Activated T-cell treated with anti-CD3 and anti-CD28 coated beads, Interleukin-2, amount 50 U/mL, for 4 hours (primary cell): ENCODE data around the gene ROPN1L. TPM values are rescaled to one million over a fixed set of nuclear protein-coding genes. Genes with fewer than 3 reads are reported as not detected.
"Not testable (repeated sequence)": the region's sequence is repeated elsewhere in the genome, so short reads cannot be mapped to it uniquely, and the experiment has no call there.

Experiments used
- ATAC-seq, 2 donors: fragments of 200-7000 bp; cut with Tn5 transposase; one replicate each; pipeline ENCODE4 v1.10.0; 2021
- DNase-seq: peaks from one replicate; pipeline ENCODE4 v3.0.0-alpha.2; 2020
- H3K27me3 Mint-ChIP-seq: one replicate; pipeline ENCODE4 v1.8.0; 2021; ENCODE audit warnings: low read depth, mixed read lengths
- H3K36me3 Mint-ChIP-seq: one replicate; pipeline ENCODE4 v1.8.0; 2022; ENCODE audit warnings: mixed read lengths; ENCODE audit not compliant: insufficient read depth
- H3K4me1 Mint-ChIP-seq: one replicate; pipeline ENCODE4 v1.8.0; 2021; ENCODE audit warnings: low read depth, mixed read lengths
- H3K4me3 Mint-ChIP-seq: one replicate; pipeline ENCODE4 v1.8.0; 2021; ENCODE audit warnings: mild to moderate bottlenecking, moderate library complexity, mixed read lengths
- H3K9me3 Mint-ChIP-seq: one replicate; pipeline ENCODE4 v1.8.0; 2021; ENCODE audit warnings: mixed read lengths
- total RNA-seq, 3 donors: library from RNA; stranded (reverse); gene quantifications; one replicate each; pipeline ENCODE4 v1.2.1, GENCODE V29; 2021

Gene ROPN1L
- total RNA-seq, result under 1 TPM in 1 of 3 donors, not detected in 2; 0.18 TPM

GRCh38 chr5:10441083-10441991 lies at the start of gene ROPN1L:
Gene ROPN1L (plus strand): TSS chr5:10441879. CDS start chr5:10442168, 289 bp downstream.
- peaks cover 33% of the 10 kb centered on the region for H3K4me1 Mint-ChIP-seq
- no peaks in the 10 kb centered on the region for H3K27me3 Mint-ChIP-seq
- peak; percentile 97 to 98 for ATAC-seq

GRCh38 chr5:10392567-10393328 lies 48.9 kb upstream of the ROPN1L start:
- H3K36me3 Mint-ChIP-seq, result peaks cover 40% of the 10 kb centered on the region
- not testable (repeated sequence) for ATAC-seq, H3K9me3 Mint-ChIP-seq, DNase-seq, H3K27me3 Mint-ChIP-seq, H3K4me3 Mint-ChIP-seq, H3K4me1 Mint-ChIP-seq

More at GRCh38 chr5:10441083-10441991, at the start of gene ROPN1L:
- Mint-ChIP-seq H3K9me3 (no peaks in the 10 kb centered on the region), H3K4me3 (peak within 1 kb of the TSS; percentile 83), H3K36me3 (no peaks in the 10 kb centered on the region)
- peak; percentile 73 for DNase-seq

- ATAC-seq (no peak), DNase-seq (no peak)
- Mint-ChIP-seq H3K4me1 (peaks cover 2% of the 10 kb centered on the region), H3K9me3 (no peaks in the 10 kb centered on the region), H3K4me3 (no peak overlapping the region), H3K36me3 (peaks cover 44% of the 10 kb centered on the region), H3K27me3 (no peaks in the 10 kb centered on the region)
Observed at GRCh38 chr5:10393491-10393890, 48.2 kb upstream of the ROPN1L start.

GRCh38 chr5:10396552-10396951 lies 45.1 kb upstream of the ROPN1L start:
- no peaks in the 10 kb centered on the region for H3K27me3 Mint-ChIP-seq
- H3K4me3 Mint-ChIP-seq, result no peak overlapping the region
- H3K9me3 Mint-ChIP-seq, result no peaks in the 10 kb centered on the region
- DNase-seq, result no peak
- H3K4me1 Mint-ChIP-seq, result peaks cover 6% of the 10 kb centered on the region
- no peak for ATAC-seq
- peaks cover 50% of the 10 kb centered on the region for H3K36me3 Mint-ChIP-seq

GRCh38 chr5:10399839-10400238 lies 41.8 kb upstream of the ROPN1L start:
- peaks cover 54% of the 10 kb centered on the region for H3K36me3 Mint-ChIP-seq
- no peaks in the 10 kb centered on the region for H3K27me3 Mint-ChIP-seq
- no peaks in the 10 kb centered on the region for H3K9me3 Mint-ChIP-seq
- DNase-seq, result no peak
- no peak for ATAC-seq
- no peak overlapping the region for H3K4me3 Mint-ChIP-seq
- H3K4me1 Mint-ChIP-seq, result peaks cover 6% of the 10 kb centered on the region

- Mint-ChIP-seq H3K9me3 (no peaks in the 10 kb centered on the region), H3K36me3 (peaks cover 50% of the 10 kb centered on the region), H3K4me3 (no peak overlapping the region), H3K27me3 (no peaks in the 10 kb centered on the region), H3K4me1 (peaks cover 6% of the 10 kb centered on the region)
- DNase-seq (no peak), ATAC-seq (no peak)
Observed at GRCh38 chr5:10400411-10400810, 41.3 kb upstream of the ROPN1L start.

GRCh38 chr5:10400831-10401230 lies 40.8 kb upstream of the ROPN1L start:
- H3K36me3 Mint-ChIP-seq, result peaks cover 48% of the 10 kb centered on the region
- H3K9me3 Mint-ChIP-seq, result no peaks in the 10 kb centered on the region
- H3K27me3 Mint-ChIP-seq, result no peaks in the 10 kb centered on the region
- no peak for DNase-seq
- no peak for ATAC-seq
- H3K4me3 Mint-ChIP-seq, result no peak overlapping the region
- H3K4me1 Mint-ChIP-seq, result peaks cover 6% of the 10 kb centered on the region

- ATAC-seq, result no peak
- Mint-ChIP-seq H3K27me3 (no peaks in the 10 kb centered on the region), H3K4me1 (peaks cover 5% of the 10 kb centered on the region), H3K36me3 (peaks cover 46% of the 10 kb centered on the region), H3K9me3 (no peaks in the 10 kb centered on the region), H3K4me3 (no peak overlapping the region)
- no peak for DNase-seq
Observed at GRCh38 chr5:10401498-10401897, 40.2 kb upstream of the ROPN1L start.

GRCh38 chr5:10403829-10404228 lies 37.9 kb upstream of the ROPN1L start:
- ATAC-seq, result no peak
- Mint-ChIP-seq H3K4me1 (peaks cover 3% of the 10 kb centered on the region), H3K36me3 (peaks cover 42% of the 10 kb centered on the region), H3K27me3 (no peaks in the 10 kb centered on the region), H3K4me3 (no peak overlapping the region), H3K9me3 (no peaks in the 10 kb centered on the region)
- DNase-seq, result no peak

- ATAC-seq (no peak), DNase-seq (no peak)
- no peak overlapping the region for H3K4me3 Mint-ChIP-seq
- peaks cover 3% of the 10 kb centered on the region for H3K4me1 Mint-ChIP-seq
- H3K36me3 Mint-ChIP-seq, result peaks cover 45% of the 10 kb centered on the region
- H3K9me3 Mint-ChIP-seq, result no peaks in the 10 kb centered on the region
- H3K27me3 Mint-ChIP-seq, result no peaks in the 10 kb centered on the region
Observed at GRCh38 chr5:10406651-10407050, 35.0 kb upstream of the ROPN1L start.

- no peak for ATAC-seq
- Mint-ChIP-seq H3K4me1 (peaks cover 3% of the 10 kb centered on the region), H3K27me3 (no peaks in the 10 kb centered on the region), H3K36me3 (peaks cover 46% of the 10 kb centered on the region), H3K9me3 (no peaks in the 10 kb centered on the region), H3K4me3 (no peak overlapping the region)
- DNase-seq, result no peak
Observed at GRCh38 chr5:10409504-10409903, 32.2 kb upstream of the ROPN1L start.

GRCh38 chr5:10410662-10411061 lies 31.0 kb upstream of the ROPN1L start:
- Mint-ChIP-seq H3K9me3 (no peaks in the 10 kb centered on the region), H3K27me3 (no peaks in the 10 kb centered on the region), H3K36me3 (peaks cover 51% of the 10 kb centered on the region), H3K4me1 (peaks cover 3% of the 10 kb centered on the region), H3K4me3 (no peak overlapping the region)
- ATAC-seq (no peak), DNase-seq (no peak)

GRCh38 chr5:10411336-10411735 lies 30.3 kb upstream of the ROPN1L start:
- H3K9me3 Mint-ChIP-seq, result no peaks in the 10 kb centered on the region
- H3K36me3 Mint-ChIP-seq, result peaks cover 46% of the 10 kb centered on the region
- ATAC-seq (no peak), DNase-seq (no peak)
- H3K4me3 Mint-ChIP-seq, result no peak overlapping the region
- no peaks in the 10 kb centered on the region for H3K27me3 Mint-ChIP-seq
- peaks cover 3% of the 10 kb centered on the region for H3K4me1 Mint-ChIP-seq

- Mint-ChIP-seq H3K9me3 (no peaks in the 10 kb centered on the region), H3K36me3 (peaks cover 61% of the 10 kb centered on the region), H3K27me3 (no peaks in the 10 kb centered on the region), H3K4me3 (no peak overlapping the region), H3K4me1 (peaks cover 28% of the 10 kb centered on the region)
- DNase-seq (no peak), ATAC-seq (no peak)
Observed at GRCh38 chr5:10416868-10417267, 24.8 kb upstream of the ROPN1L start.
